Calu3 (cell line): ENCODE data around the gene KPNA2. TPM values are rescaled to one million over a fixed set of nuclear protein-coding genes. Genes with fewer than 3 reads are reported as not detected.
"Not testable (repeated sequence)": the region's sequence is repeated elsewhere in the genome, so short reads cannot be mapped to it uniquely, and the experiment has no call there.

ENCODE experiments used
- BruUV-seq: library from RNA; stranded (reverse); fragments of 400-500 nt; replicated peaks from 2 replicates; lab custom pipeline; 2021; lab: Mats Ljungman, UMichigan
- CTCF ChIA-PET: fragments of 300-600 bp; sonication (Branson Sonifier 250); formaldehyde crosslinking; loops from one replicate; lab custom pipeline; 2022; ENCODE audit warnings: antibody characterized with exemption; lab: Charles Lee
- DNase-seq: peaks from one replicate; pipeline ENCODE4 v3.0.0; 2022
- H3K27ac Mint-ChIP-seq: one replicate; pipeline ENCODE4 v1.8.0; 2022; ENCODE audit warnings: mixed read lengths; ENCODE audit not compliant: unreplicated experiment
- H3K27me3 Mint-ChIP-seq: one replicate; pipeline ENCODE4 v1.8.0; 2022; ENCODE audit warnings: mixed read lengths; ENCODE audit not compliant: unreplicated experiment
- H3K36me3 Mint-ChIP-seq: one replicate; pipeline ENCODE4 v1.8.0; 2022; ENCODE audit warnings: mild to moderate bottlenecking, moderate library complexity, mixed read lengths; ENCODE audit not compliant: insufficient read depth, unreplicated experiment
- H3K4me1 Mint-ChIP-seq: one replicate; pipeline ENCODE4 v1.8.0; 2022; ENCODE audit warnings: mild to moderate bottlenecking, low read depth, mixed read lengths; ENCODE audit not compliant: unreplicated experiment
- H3K4me3 Mint-ChIP-seq: one replicate; pipeline ENCODE4 v1.8.0; 2022; ENCODE audit warnings: mild to moderate bottlenecking, low read depth, moderate library complexity, mixed read lengths; ENCODE audit not compliant: unreplicated experiment
- H3K9me3 Mint-ChIP-seq: one replicate; pipeline ENCODE4 v1.8.0; 2022; ENCODE audit warnings: low read depth, mixed read lengths; ENCODE audit not compliant: unreplicated experiment
- intact Hi-C: fragments of 100-400 bp; cut with micrococcal nuclease; formaldehyde crosslinking; loops from one replicate; pipeline ENCODE4 v1.10.0; 2022; ENCODE audit not compliant: unreplicated experiment
- total RNA-seq: library from RNA; stranded (reverse); gene quantifications from 2 replicates; pipeline ENCODE4 v1.2.3, GENCODE V29; 2022
- TF ChIP-seq, protein P1 (sequence below): fragments of 200-600 bp; IDR thresholded peaks from one replicate; pipeline ENCODE4 v1.8.0; 2022; ENCODE audit warnings: antibody characterized with exemption; ENCODE audit not compliant: unreplicated experiment

Gene KPNA2
- total RNA-seq, 1 experiment from 2014 or later, result 209 TPM

DNA sequence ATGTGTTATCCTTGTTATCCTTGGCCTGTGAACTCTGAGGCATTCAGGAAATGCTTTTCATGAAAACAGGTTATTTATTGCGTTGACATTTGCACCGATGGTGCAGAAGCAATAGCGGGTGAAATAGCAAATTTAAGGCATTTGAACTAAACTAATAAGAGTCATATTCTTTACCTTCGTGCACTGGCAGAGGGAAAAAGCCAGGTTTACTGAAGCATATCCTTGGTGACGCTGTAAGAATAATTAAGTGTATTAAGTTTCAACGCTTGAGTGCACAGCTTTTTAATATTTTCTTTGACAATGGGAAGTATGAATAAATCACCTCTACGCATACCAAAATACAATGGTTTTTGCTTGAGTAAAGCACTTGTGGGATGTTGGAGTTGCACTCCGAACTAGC is 13.6 kb upstream of the KPNA2 start:
- no TSS peak for BruUV-seq
- CTCF ChIA-PET, result no interaction called here
- no peak for DNase-seq
- Mint-ChIP-seq H3K27ac (no peak overlapping the region), H3K4me1 (peaks cover 15% of the 10 kb centered on the region), H3K27me3 (peaks cover 8% of the 10 kb centered on the region), H3K36me3 (peaks cover 19% of the 10 kb centered on the region), H3K9me3 (no peaks in the 10 kb centered on the region), H3K4me3 (no peak overlapping the region)
- intact Hi-C loops, result no loop called here
- TF ChIP-seq, protein P1, sequence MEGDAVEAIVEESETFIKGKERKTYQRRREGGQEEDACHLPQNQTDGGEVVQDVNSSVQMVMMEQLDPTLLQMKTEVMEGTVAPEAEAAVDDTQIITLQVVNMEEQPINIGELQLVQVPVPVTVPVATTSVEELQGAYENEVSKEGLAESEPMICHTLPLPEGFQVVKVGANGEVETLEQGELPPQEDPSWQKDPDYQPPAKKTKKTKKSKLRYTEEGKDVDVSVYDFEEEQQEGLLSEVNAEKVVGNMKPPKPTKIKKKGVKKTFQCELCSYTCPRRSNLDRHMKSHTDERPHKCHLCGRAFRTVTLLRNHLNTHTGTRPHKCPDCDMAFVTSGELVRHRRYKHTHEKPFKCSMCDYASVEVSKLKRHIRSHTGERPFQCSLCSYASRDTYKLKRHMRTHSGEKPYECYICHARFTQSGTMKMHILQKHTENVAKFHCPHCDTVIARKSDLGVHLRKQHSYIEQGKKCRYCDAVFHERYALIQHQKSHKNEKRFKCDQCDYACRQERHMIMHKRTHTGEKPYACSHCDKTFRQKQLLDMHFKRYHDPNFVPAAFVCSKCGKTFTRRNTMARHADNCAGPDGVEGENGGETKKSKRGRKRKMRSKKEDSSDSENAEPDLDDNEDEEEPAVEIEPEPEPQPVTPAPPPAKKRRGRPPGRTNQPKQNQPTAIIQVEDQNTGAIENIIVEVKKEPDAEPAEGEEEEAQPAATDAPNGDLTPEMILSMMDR, result no peak

DNA sequence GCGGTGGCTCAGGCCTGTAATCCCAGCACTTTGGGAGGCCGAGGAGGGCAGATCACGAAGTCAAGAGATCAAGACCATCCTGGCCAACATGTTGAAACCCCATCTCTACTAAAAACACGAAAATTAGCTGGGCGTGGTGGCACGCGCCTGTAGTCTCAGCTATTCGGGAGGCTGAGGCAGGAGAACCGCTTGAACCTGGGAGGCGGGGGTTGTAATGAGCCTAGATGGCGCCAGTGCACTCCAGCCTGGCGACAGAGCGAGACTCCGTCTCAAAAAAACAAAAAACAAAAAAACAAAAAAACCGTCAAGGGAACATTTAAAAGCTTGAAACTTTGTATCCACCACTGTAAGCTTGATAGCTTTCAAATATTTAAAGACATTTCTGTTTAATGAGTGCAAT is 13.0 kb upstream of the KPNA2 start:
- BruUV-seq, intact Hi-C loops, H3K9me3 Mint-ChIP-seq, H3K27ac Mint-ChIP-seq, CTCF ChIA-PET, DNase-seq, H3K27me3 Mint-ChIP-seq, H3K4me3 Mint-ChIP-seq: not testable (repeated sequence)
- Mint-ChIP-seq H3K4me1 (peaks cover 15% of the 10 kb centered on the region), H3K36me3 (peaks cover 19% of the 10 kb centered on the region)

DNA sequence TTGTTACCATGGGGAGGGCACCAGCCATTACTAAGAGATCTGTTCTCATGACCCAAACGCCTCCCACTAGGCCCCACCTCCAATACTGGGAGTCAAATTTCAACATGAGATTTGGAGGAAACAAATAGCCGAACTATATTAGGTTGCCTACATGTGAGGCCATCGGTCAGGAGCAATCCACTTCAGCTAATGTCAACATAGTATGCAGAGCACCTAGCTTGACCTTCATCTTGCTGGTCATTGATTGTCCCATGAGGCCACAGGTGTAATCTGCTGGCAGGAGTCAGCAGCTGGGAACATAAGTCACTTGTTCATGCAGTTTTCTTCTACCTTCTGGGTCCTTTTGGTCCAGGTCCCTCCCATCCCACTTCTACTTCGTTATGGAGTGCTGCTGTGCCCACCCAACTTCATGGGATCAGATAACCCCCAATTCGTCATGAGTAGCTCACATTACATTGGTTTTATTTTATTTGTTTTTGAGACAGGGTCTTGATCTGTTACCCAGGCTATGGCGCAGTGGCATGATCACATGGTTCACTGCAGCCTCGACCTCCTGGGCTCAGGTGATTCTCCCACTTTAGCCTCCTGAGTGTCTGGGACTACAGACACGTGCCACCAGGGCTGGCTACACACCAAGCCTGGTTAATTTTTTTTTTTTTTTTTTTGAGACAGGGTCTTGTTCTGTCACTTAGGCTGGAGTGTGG is 5.9 kb upstream of the KPNA2 start:
- BruUV-seq, result no TSS peak
- H3K27ac Mint-ChIP-seq, result no peak overlapping the region
- H3K27me3 Mint-ChIP-seq, result no peaks in the 10 kb centered on the region
- H3K4me3 Mint-ChIP-seq, result no peak overlapping the region
- no peaks in the 10 kb centered on the region for H3K4me1 Mint-ChIP-seq
- H3K36me3 Mint-ChIP-seq, result no peaks in the 10 kb centered on the region
- intact Hi-C loops, result no loop called here
- no peak for DNase-seq
- TF ChIP-seq, protein P1, result no peak
- CTCF ChIA-PET, result interaction anchor here (0.6 kb wide), 1 partner anchor 85 kb away, joined by 3 read pairs; no protein-coding TSS in a partner anchor
- H3K9me3 Mint-ChIP-seq, result no peaks in the 10 kb centered on the region

DNA sequence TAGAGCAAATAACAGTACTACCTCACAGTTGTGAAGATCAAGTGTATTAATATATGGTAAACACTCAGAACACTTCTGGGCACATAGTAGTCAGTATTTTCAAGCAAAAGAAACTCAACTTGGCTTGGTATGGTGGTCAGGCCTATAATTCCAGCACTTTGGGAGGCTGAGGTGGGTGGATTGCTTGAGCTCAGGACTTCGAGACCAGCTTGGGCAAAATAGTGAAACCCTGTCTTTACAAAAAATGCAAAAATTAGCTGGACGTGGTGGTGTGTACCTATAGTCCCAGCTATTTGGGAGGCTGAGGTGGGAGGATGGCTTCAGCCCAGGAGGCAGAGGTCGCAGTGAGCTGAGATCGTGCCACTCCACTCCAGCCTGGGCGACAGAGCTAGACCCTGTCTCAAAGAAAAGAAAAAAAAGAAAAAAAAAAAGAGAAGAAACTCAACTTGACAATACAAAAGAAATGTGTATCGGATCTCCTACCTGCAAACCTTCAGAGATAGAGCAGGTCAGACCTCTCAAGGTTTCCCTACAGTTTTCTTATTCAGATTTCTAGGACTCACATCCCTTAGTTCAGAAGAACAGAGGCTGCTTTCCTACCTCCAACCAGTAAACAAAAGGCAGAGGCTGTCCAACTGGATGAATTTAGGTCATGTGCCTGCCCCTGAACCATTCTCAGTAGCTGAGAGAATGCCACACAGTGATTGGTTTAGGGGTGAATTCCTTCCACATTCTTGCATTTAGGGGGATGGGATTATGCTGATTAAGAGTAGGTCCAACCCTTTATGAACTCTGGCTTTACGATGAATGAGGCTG is 1.7 kb upstream of the KPNA2 start:
- Mint-ChIP-seq H3K9me3 (no peaks in the 10 kb centered on the region), H3K4me3 (no peak overlapping the region), H3K27me3 (no peaks in the 10 kb centered on the region), H3K27ac (no peak overlapping the region), H3K4me1 (peaks cover 13% of the 10 kb centered on the region), H3K36me3 (peaks cover 39% of the 10 kb centered on the region)
- BruUV-seq, result no TSS peak
- intact Hi-C loops, result no loop called here
- TF ChIP-seq, protein P1, result no peak
- DNase-seq, result no peak
- CTCF ChIA-PET, result interaction anchor here (0.5 kb wide), 1 partner anchor 10 kb away, joined by 3 read pairs; no protein-coding TSS in a partner anchor

DNA sequence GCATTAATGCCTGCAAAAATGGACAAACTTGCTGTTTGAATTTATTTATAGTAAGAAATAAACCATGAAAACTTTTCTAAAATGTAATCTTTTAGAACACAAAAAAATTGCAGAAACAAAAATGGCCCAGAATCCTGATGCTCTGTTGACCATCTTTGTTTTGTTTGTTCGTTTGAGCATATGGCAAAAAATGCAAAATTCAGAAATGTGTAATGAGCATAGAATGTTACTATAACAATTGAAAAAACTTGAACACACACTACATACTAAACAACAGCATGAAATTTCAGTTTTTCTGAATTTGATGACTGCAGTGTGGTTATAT is 1.1 kb upstream of the KPNA2 start:
- TF ChIP-seq, protein P1, result no peak
- Mint-ChIP-seq H3K4me1 (peaks cover 13% of the 10 kb centered on the region), H3K27ac (no peak overlapping the region), H3K9me3 (no peaks in the 10 kb centered on the region), H3K4me3 (no peak overlapping the region), H3K27me3 (no peaks in the 10 kb centered on the region), H3K36me3 (peaks cover 43% of the 10 kb centered on the region)
- intact Hi-C loops, result no loop called here
- no peak for DNase-seq
- BruUV-seq, result no TSS peak
- CTCF ChIA-PET, result no interaction called here
